ENCODE results near the gene FBLN2. TPM values are rescaled to one million over a fixed set of nuclear protein-coding genes. Genes with fewer than 3 reads are reported as not detected.

Gene FBLN2
- total and polyA plus RNA-seq, 4 donors, result 16.7 to 494 (median 68.4) TPM

GRCh38 chr3:13661121-13661520 is 112.2 kb downstream of the FBLN2 start:
- H3K4me3 ChIP-seq (ENCODE audit: low read length in 2 of 2), result no peak overlapping the region
- H3K36me3 ChIP-seq (ENCODE audit: control insufficient read depth in 1 of 2, insufficient read depth in 2 of 2, low read length in 1 of 2), result no peaks in the 10 kb centered on the region
- H3K27ac ChIP-seq (ENCODE audit: low read depth in 1 of 2, low read length in 2 of 2), result no peak overlapping the region
- H3K9me3 ChIP-seq (ENCODE audit: control insufficient read depth, low read length), result no peaks in the 10 kb centered on the region
- intact Hi-C loops (cut with DNase I), result no loop called here
- no peaks in the 10 kb centered on the region for H3K27me3 ChIP-seq (ENCODE audit: control insufficient read depth in 1 of 2, insufficient read depth in 2 of 2, low read length in 1 of 2)
- no peak for DNase-seq
- WGBS, 2 donors, result 75 to 77% methylated on average over 16 of the region's 16 CpGs
- ATAC-seq (ENCODE audit: low FRiP score), result no peak
- no peaks in the 10 kb centered on the region for H3K4me1 ChIP-seq (ENCODE audit: control insufficient read depth in 1 of 2, insufficient read depth in 2 of 2, low read length in 2 of 2)

GRCh38 chr3:13662238-13662847 is 113.4 kb downstream of the FBLN2 start:
- 91% methylated on average over 22 of the region's 22 CpGs for WGBS, 2 donors
- Histone ChIP-seq H3K27me3 (ENCODE audit: control insufficient read depth in 1 of 2, insufficient read depth in 2 of 2, low read length in 1 of 2) (no peaks in the 10 kb centered on the region), H3K36me3 (ENCODE audit: control insufficient read depth in 1 of 2, insufficient read depth in 2 of 2, low read length in 1 of 2) (no peaks in the 10 kb centered on the region), H3K4me1 (ENCODE audit: control insufficient read depth in 1 of 2, insufficient read depth in 2 of 2, low read length in 2 of 2) (no peaks in the 10 kb centered on the region), H3K9me3 (ENCODE audit: control insufficient read depth, low read length) (no peaks in the 10 kb centered on the region), H3K4me3 (ENCODE audit: low read length in 2 of 2) (no peak overlapping the region), H3K27ac (ENCODE audit: low read depth in 1 of 2, low read length in 2 of 2) (no peak overlapping the region)
- ATAC-seq (ENCODE audit: low FRiP score), result no peak
- intact Hi-C loops (cut with DNase I), result no loop called here
- no peak for DNase-seq

- 87% methylated on average over 16 of the region's 16 CpGs for WGBS, 2 donors
- Histone ChIP-seq H3K4me3 (ENCODE audit: low read length in 2 of 2) (no peak overlapping the region), H3K4me1 (ENCODE audit: control insufficient read depth in 1 of 2, insufficient read depth in 2 of 2, low read length in 2 of 2) (no peaks in the 10 kb centered on the region), H3K27me3 (ENCODE audit: control insufficient read depth in 1 of 2, insufficient read depth in 2 of 2, low read length in 1 of 2) (no peaks in the 10 kb centered on the region), H3K27ac (ENCODE audit: low read depth in 1 of 2, low read length in 2 of 2) (no peak overlapping the region), H3K9me3 (ENCODE audit: control insufficient read depth, low read length) (no peaks in the 10 kb centered on the region), H3K36me3 (ENCODE audit: control insufficient read depth in 1 of 2, insufficient read depth in 2 of 2, low read length in 1 of 2) (no peaks in the 10 kb centered on the region)
- no peak for ATAC-seq (ENCODE audit: low FRiP score)
- intact Hi-C loops (cut with DNase I), result no loop called here
- DNase-seq, result no peak
These were observed 115.0 kb downstream of the FBLN2 start for GRCh38 chr3:13663781-13664535.

- Histone ChIP-seq H3K27ac (ENCODE audit: low read depth in 1 of 2, low read length in 2 of 2) (no peak overlapping the region), H3K4me1 (ENCODE audit: control insufficient read depth in 1 of 2, insufficient read depth in 2 of 2, low read length in 2 of 2) (no peaks in the 10 kb centered on the region), H3K36me3 (ENCODE audit: control insufficient read depth in 1 of 2, insufficient read depth in 2 of 2, low read length in 1 of 2) (no peaks in the 10 kb centered on the region), H3K27me3 (ENCODE audit: control insufficient read depth in 1 of 2, insufficient read depth in 2 of 2, low read length in 1 of 2) (no peaks in the 10 kb centered on the region), H3K9me3 (ENCODE audit: control insufficient read depth, low read length) (no peaks in the 10 kb centered on the region), H3K4me3 (ENCODE audit: low read length in 2 of 2) (no peak overlapping the region)
- no peak for ATAC-seq (ENCODE audit: low FRiP score)
- DNase-seq, result no peak
- WGBS, 2 donors, result 51 to 53% methylated on average over 15 to 16 of the region's 16 CpGs
- intact Hi-C loops (cut with DNase I), result no loop called here
These were observed 116.8 kb downstream of the FBLN2 start for GRCh38 chr3:13665582-13666226.

GRCh38 chr3:13666227-13666619 is 117.3 kb downstream of the FBLN2 start:
- Histone ChIP-seq H3K27ac (ENCODE audit: low read depth in 1 of 2, low read length in 2 of 2) (no peak overlapping the region), H3K4me1 (ENCODE audit: control insufficient read depth in 1 of 2, insufficient read depth in 2 of 2, low read length in 2 of 2) (no peaks in the 10 kb centered on the region), H3K4me3 (ENCODE audit: low read length in 2 of 2) (no peak overlapping the region), H3K36me3 (ENCODE audit: control insufficient read depth in 1 of 2, insufficient read depth in 2 of 2, low read length in 1 of 2) (no peaks in the 10 kb centered on the region), H3K9me3 (ENCODE audit: control insufficient read depth, low read length) (no peaks in the 10 kb centered on the region), H3K27me3 (ENCODE audit: control insufficient read depth in 1 of 2, insufficient read depth in 2 of 2, low read length in 1 of 2) (no peaks in the 10 kb centered on the region)
- intact Hi-C loops (cut with DNase I), result no loop called here
- DNase-seq (no peak), ATAC-seq (ENCODE audit: low FRiP score) (no peak)
- WGBS, 2 donors, result 65 to 69% methylated on average over 4 of the region's 4 CpGs

- DNase-seq, result no peak
- WGBS, 2 donors, result 55 to 62% methylated on average over 18 of the region's 18 CpGs
- no peaks in the 10 kb centered on the region for H3K27me3 ChIP-seq (ENCODE audit: control insufficient read depth in 1 of 2, insufficient read depth in 2 of 2, low read length in 1 of 2)
- no peaks in the 10 kb centered on the region for H3K4me1 ChIP-seq (ENCODE audit: control insufficient read depth in 1 of 2, insufficient read depth in 2 of 2, low read length in 2 of 2)
- intact Hi-C loops (cut with DNase I), result no loop called here
- no peaks in the 10 kb centered on the region for H3K36me3 ChIP-seq (ENCODE audit: control insufficient read depth in 1 of 2, insufficient read depth in 2 of 2, low read length in 1 of 2)
- no peak overlapping the region for H3K4me3 ChIP-seq (ENCODE audit: low read length in 2 of 2)
- ATAC-seq (ENCODE audit: low FRiP score), result no peak
- no peaks in the 10 kb centered on the region for H3K9me3 ChIP-seq (ENCODE audit: control insufficient read depth, low read length)
- H3K27ac ChIP-seq (ENCODE audit: low read depth in 1 of 2, low read length in 2 of 2), result no peak overlapping the region
These were observed 118.1 kb downstream of the FBLN2 start for GRCh38 chr3:13666781-13667709.

- Histone ChIP-seq H3K9me3 (ENCODE audit: control insufficient read depth, low read length) (peaks cover 3% of the 10 kb centered on the region), H3K4me1 (ENCODE audit: control insufficient read depth in 1 of 2, insufficient read depth in 2 of 2, low read length in 2 of 2) (no peaks in the 10 kb centered on the region), H3K4me3 (ENCODE audit: low read length in 2 of 2) (no peak overlapping the region), H3K36me3 (ENCODE audit: control insufficient read depth in 1 of 2, insufficient read depth in 2 of 2, low read length in 1 of 2) (no peaks in the 10 kb centered on the region), H3K27ac (ENCODE audit: low read depth in 1 of 2, low read length in 2 of 2) (no peak overlapping the region), H3K27me3 (ENCODE audit: control insufficient read depth in 1 of 2, insufficient read depth in 2 of 2, low read length in 1 of 2) (no peaks in the 10 kb centered on the region)
- ATAC-seq (ENCODE audit: low FRiP score) (no peak), DNase-seq (no peak)
- intact Hi-C loops (cut with DNase I), result no loop called here
- WGBS, 2 donors, result 56 to 59% methylated on average over 5 of the region's 5 CpGs
These were observed 119.2 kb downstream of the FBLN2 start for GRCh38 chr3:13668136-13668535.

- DNase-seq (no peak), ATAC-seq (ENCODE audit: low FRiP score) (no peak)
- Histone ChIP-seq H3K9me3 (ENCODE audit: control insufficient read depth, low read length) (peaks cover 3% of the 10 kb centered on the region), H3K4me3 (ENCODE audit: low read length in 2 of 2) (no peak overlapping the region), H3K4me1 (ENCODE audit: control insufficient read depth in 1 of 2, insufficient read depth in 2 of 2, low read length in 2 of 2) (no peaks in the 10 kb centered on the region), H3K36me3 (ENCODE audit: control insufficient read depth in 1 of 2, insufficient read depth in 2 of 2, low read length in 1 of 2) (no peaks in the 10 kb centered on the region), H3K27me3 (ENCODE audit: control insufficient read depth in 1 of 2, insufficient read depth in 2 of 2, low read length in 1 of 2) (no peaks in the 10 kb centered on the region), H3K27ac (ENCODE audit: low read depth in 1 of 2, low read length in 2 of 2) (no peak overlapping the region)
- intact Hi-C loops (cut with DNase I), result no loop called here
- WGBS, 2 donors, result 56 to 75% methylated on average over 1 of the region's 1 CpG
These were observed 120.5 kb downstream of the FBLN2 start for GRCh38 chr3:13669457-13669856.

All from aorta (tissue), 5 donors.